T-helper 2 cell treated with Interferon-gamma antibody and Interleukin-4, amounts not matched to agents 5 μg/mL and 100 μg/mL, for 36 hours (primary cell): ENCODE results near the gene INSR.
"Not testable (repeated sequence)": the region's sequence is repeated elsewhere in the genome, so short reads cannot be mapped to it uniquely, and the experiment has no call there.

ENCODE experiments used
- DNase-seq: peaks from one replicate; pipeline ENCODE4 v3.0.0; 2021; ENCODE audit warnings: low spot score
- H3K27ac Mint-ChIP-seq: one replicate; pipeline ENCODE4 v1.8.0; 2021; ENCODE audit warnings: mild to moderate bottlenecking, mixed read lengths
- H3K27me3 Mint-ChIP-seq: one replicate; pipeline ENCODE4 v1.8.0; 2021; ENCODE audit warnings: low read depth, mixed read lengths
- H3K36me3 Mint-ChIP-seq: one replicate; pipeline ENCODE4 v1.8.0; 2021; ENCODE audit warnings: low read depth, mixed read lengths
- H3K4me1 Mint-ChIP-seq: one replicate; pipeline ENCODE4 v1.8.0; 2021; ENCODE audit warnings: low read depth, mixed read lengths
- H3K4me3 Mint-ChIP-seq: one replicate; pipeline ENCODE4 v1.8.0; 2022; ENCODE audit warnings: mild to moderate bottlenecking, moderate library complexity, mixed read lengths
- H3K9me3 Mint-ChIP-seq: one replicate; pipeline ENCODE4 v1.8.0; 2021; ENCODE audit warnings: mixed read lengths

INSR gene

GRCh38 chr19:7213628-7214323, 80.4 kb downstream of the INSR start:
- DNase-seq = no peak
- H3K27ac Mint-ChIP-seq = no peak overlapping the region
- H3K4me3 Mint-ChIP-seq = no peak overlapping the region
- no peaks in the 10 kb centered on the region for H3K4me1 Mint-ChIP-seq
- H3K36me3 Mint-ChIP-seq = no peaks in the 10 kb centered on the region
- H3K9me3 Mint-ChIP-seq = no peaks in the 10 kb centered on the region
- H3K27me3 Mint-ChIP-seq = no peaks in the 10 kb centered on the region

DNA sequence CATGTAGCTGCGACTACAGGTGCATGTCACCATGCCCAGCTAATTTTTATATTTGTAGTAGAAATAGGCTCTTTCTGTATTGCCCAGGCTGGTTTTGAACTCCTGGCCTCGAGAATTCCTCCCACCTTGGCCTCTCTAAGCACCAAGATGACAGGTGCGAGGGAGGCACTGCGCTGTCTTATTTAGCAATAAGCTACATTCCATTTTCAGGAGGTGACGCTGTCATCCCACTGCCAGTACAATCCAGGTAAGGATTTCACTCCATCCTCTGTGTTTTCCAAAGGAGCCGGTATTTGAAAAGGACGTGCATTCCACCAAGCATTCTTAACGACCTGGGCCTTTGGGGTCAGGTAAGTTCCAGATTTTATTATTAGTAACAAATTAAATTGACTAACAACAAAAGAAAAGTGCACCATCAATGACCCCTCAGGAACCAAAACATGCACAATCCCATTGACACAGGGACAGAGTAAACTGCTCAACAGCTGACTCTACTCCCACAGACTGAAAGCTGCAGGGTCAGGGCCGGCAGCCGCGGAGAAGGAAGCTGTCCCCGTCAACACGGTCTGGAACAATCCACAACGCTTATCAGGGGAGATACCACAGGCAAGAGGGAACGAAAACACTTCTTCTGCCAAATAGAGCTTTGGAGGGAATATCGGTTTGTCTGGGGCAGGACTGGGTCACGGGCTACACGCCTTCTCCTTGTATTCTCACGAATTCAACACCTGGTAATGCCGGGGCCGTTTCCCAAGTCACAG, 82.8 kb downstream of the INSR start:
- H3K4me1 Mint-ChIP-seq = peaks cover 7% of the 10 kb centered on the region
- H3K27me3 Mint-ChIP-seq = no peaks in the 10 kb centered on the region
- no peak overlapping the region for H3K4me3 Mint-ChIP-seq
- DNase-seq = no peak
- H3K27ac Mint-ChIP-seq = no peak overlapping the region
- H3K9me3 Mint-ChIP-seq = no peaks in the 10 kb centered on the region
- no peaks in the 10 kb centered on the region for H3K36me3 Mint-ChIP-seq

DNA sequence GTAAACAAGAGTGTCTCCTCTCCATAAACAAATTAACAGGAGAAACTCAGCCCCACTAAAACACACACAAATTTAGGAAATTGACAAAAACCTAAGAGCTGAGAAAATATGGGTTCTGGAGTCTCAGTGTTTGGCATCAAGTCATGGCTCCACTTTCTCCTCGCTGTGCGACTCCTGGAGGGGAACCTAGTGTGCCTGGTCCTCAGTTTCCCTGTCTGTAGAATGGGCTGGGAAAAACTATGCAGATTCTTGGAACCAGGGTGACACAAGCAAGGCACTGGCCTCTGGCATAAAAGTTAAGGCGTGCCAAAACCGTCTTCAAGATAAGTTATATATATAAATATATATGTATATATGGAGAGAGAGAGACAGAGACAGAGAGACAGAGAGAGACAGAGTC, 83.9 kb downstream of the INSR start:
- H3K27ac Mint-ChIP-seq = no peak overlapping the region

GRCh38 chr19:7209597-7210325, 84.5 kb downstream of the INSR start:
- H3K27me3 Mint-ChIP-seq, H3K27ac Mint-ChIP-seq, DNase-seq, H3K4me3 Mint-ChIP-seq, H3K36me3 Mint-ChIP-seq, H3K9me3 Mint-ChIP-seq, H3K4me1 Mint-ChIP-seq: not testable (repeated sequence)

More for the DNA sequence above, 83.9 kb downstream of the INSR start:
- DNase-seq = no peak
- no peaks in the 10 kb centered on the region for H3K36me3 Mint-ChIP-seq
- H3K27me3 Mint-ChIP-seq = no peaks in the 10 kb centered on the region
- no peak overlapping the region for H3K4me3 Mint-ChIP-seq
- H3K4me1 Mint-ChIP-seq = peaks cover 7% of the 10 kb centered on the region
- H3K9me3 Mint-ChIP-seq = no peaks in the 10 kb centered on the region

GRCh38 chr19:7209036-7209435, 85.2 kb downstream of the INSR start:
- not testable (repeated sequence) for H3K36me3 Mint-ChIP-seq, H3K9me3 Mint-ChIP-seq, H3K4me1 Mint-ChIP-seq, DNase-seq, H3K27ac Mint-ChIP-seq, H3K27me3 Mint-ChIP-seq, H3K4me3 Mint-ChIP-seq

DNA sequence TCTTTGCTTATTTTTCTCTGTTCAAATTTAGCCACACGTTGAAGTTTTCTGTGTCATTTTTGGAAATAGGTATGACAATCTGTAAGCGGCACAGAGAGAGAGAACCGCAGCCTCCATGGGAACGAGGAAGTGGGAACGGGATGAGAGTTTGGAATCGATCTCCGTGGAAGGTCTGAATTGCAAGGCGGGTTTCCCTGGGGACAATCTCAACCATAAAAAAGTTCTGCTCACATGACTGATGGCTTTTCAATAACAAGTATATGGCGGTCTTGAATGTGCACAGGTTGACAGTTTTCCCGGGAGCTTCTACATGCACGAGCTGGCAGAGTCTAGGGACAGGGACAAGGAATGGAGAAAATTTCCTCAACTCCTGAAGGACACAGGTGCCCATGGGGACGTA, 90.9 kb downstream of the INSR start:
- Mint-ChIP-seq H3K27ac (no peak overlapping the region), H3K9me3 (no peaks in the 10 kb centered on the region)

DNA sequence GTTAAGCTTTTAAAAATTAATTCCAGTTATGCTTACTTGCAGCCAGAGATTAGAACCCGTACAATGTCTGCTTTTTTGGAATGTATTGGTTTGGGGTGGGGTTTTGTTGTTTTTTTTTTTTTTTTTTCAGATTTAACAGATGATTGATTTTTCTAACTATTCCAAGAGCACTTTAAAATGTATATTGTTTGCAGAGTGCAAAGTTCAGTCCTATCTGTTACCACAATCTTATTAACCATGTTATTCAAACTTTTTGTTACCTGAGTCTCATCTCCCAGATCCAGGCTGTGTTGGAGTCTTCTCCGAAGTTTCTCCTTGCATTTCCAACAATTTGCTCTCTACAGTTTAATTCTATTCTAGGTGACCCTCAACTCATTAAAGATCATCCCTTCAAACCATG, 91.3 kb downstream of the INSR start:
- Mint-ChIP-seq H3K4me3 (no peak overlapping the region), H3K36me3 (no peaks in the 10 kb centered on the region), H3K27ac (no peak overlapping the region), H3K4me1 (peaks cover 2% of the 10 kb centered on the region), H3K9me3 (no peaks in the 10 kb centered on the region), H3K27me3 (peaks cover 14% of the 10 kb centered on the region)
- no peak for DNase-seq

More for the DNA sequence above, 90.9 kb downstream of the INSR start:
- no peak for DNase-seq
- Mint-ChIP-seq H3K27me3 (peaks cover 14% of the 10 kb centered on the region), H3K36me3 (no peaks in the 10 kb centered on the region), H3K4me1 (peaks cover 7% of the 10 kb centered on the region), H3K4me3 (no peak overlapping the region)

DNA sequence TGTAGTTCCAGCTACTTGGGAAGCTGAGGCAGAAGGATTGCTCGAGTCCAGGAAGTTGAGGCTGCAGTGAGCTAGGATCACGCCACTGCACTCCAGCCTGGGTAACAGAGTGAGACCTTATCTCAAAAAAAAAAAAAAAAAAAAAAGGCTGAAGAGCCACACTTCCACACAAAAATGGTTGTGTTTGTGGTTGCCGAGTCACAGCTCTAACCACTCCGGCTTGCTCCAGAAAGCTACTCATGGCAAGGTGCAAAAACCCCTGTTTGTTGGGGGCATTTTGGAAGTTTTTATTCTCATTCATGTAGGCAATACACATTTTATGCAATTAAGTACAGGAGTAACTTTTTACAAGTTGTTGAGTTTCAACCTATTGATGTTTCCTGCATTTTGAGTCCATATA, 93.5 kb downstream of the INSR start:
- Mint-ChIP-seq H3K27me3 (peaks cover 17% of the 10 kb centered on the region), H3K27ac (no peak overlapping the region), H3K4me3 (no peak overlapping the region), H3K36me3 (no peaks in the 10 kb centered on the region), H3K9me3 (no peaks in the 10 kb centered on the region), H3K4me1 (peaks cover 10% of the 10 kb centered on the region)
- DNase-seq = no peak

GRCh38 chr19:7199613-7200533, 94.3 kb downstream of the INSR start:
- H3K27ac Mint-ChIP-seq = no peak overlapping the region
- peaks cover 10% of the 10 kb centered on the region for H3K4me1 Mint-ChIP-seq
- no peak for DNase-seq
- no peaks in the 10 kb centered on the region for H3K36me3 Mint-ChIP-seq
- H3K4me3 Mint-ChIP-seq = no peak overlapping the region
- no peaks in the 10 kb centered on the region for H3K9me3 Mint-ChIP-seq
- H3K27me3 Mint-ChIP-seq = peaks cover 21% of the 10 kb centered on the region

- peaks cover 10% of the 10 kb centered on the region for H3K4me1 Mint-ChIP-seq
- H3K27me3 Mint-ChIP-seq = peaks cover 26% of the 10 kb centered on the region
- H3K27ac Mint-ChIP-seq = peak overlapping the region; percentile 89
- peak overlapping the region; percentile 84 for H3K4me3 Mint-ChIP-seq
- peak; percentile 93 for DNase-seq
- no peaks in the 10 kb centered on the region for H3K9me3 Mint-ChIP-seq
- no peaks in the 10 kb centered on the region for H3K36me3 Mint-ChIP-seq
Observed at GRCh38 chr19:7197760-7198696, 96.2 kb downstream of the INSR start.

- no peaks in the 10 kb centered on the region for H3K36me3 Mint-ChIP-seq
- H3K4me1 Mint-ChIP-seq = peaks cover 16% of the 10 kb centered on the region
- no peaks in the 10 kb centered on the region for H3K9me3 Mint-ChIP-seq
- H3K27me3 Mint-ChIP-seq = peaks cover 29% of the 10 kb centered on the region
- peak overlapping the region; percentile 84 for H3K4me3 Mint-ChIP-seq
- peak overlapping the region; percentile 89 for H3K27ac Mint-ChIP-seq
- DNase-seq = peak; percentile 88
Observed at GRCh38 chr19:7197119-7197759, 97.0 kb downstream of the INSR start.

GRCh38 chr19:7196763-7197118, 97.5 kb downstream of the INSR start:
- no peak for DNase-seq
- Mint-ChIP-seq H3K9me3 (no peaks in the 10 kb centered on the region), H3K27ac (peak overlapping the region; percentile 89), H3K36me3 (no peaks in the 10 kb centered on the region), H3K4me1 (peaks cover 20% of the 10 kb centered on the region), H3K4me3 (peak overlapping the region; percentile 84), H3K27me3 (peaks cover 27% of the 10 kb centered on the region)
